K562 (cell line): ENCODE measurements around the gene RPS6KA6. TPM values are rescaled to one million over a fixed set of nuclear protein-coding genes. Genes with fewer than 3 reads are reported as not detected.

Source experiments
- ATAC-seq: fragments of 200-7000 bp; cut with Tn5 transposase; 3 replicates; pipeline ENCODE4 v1.9.1; 2020; ENCODE audit warnings: moderate library complexity
- BruUV-seq: library from RNA; stranded (reverse); fragments of 400-500 nt; replicated peaks from 2 replicates; lab custom pipeline; 2021; lab: Mats Ljungman, UMichigan
- CTCF ChIA-PET: fragments of 300-600 bp; formaldehyde crosslinking; extraction: SDS; loops from one replicate; lab custom pipeline; 2021; ENCODE audit warnings: low intra/inter-chr PET ratio; lab: Yijun Ruan, JAX
- POLR2A ChIA-PET: fragments of 300-600, 350-650 bp; sonication (Branson Sonifier 250); formaldehyde crosslinking; extraction: SDS; loops from one replicate; lab custom pipeline; 2021; ENCODE audit warnings: antibody characterized with exemption, inconsistent platforms; lab: Yijun Ruan, JAX
- DNase-seq, 4 experiments: peaks; one replicate each; pipeline versions ENCODE4 v3.0.0 to v3.0.0-alpha.2; 2011 to 2018; ENCODE audit warnings: low spot score in 3 of 4, mixed read lengths in 3 of 4; ENCODE audit errors: extremely low read depth in 1 of 4
- FAIRE-seq: peaks from 2 replicates; lab custom pipeline; 2011; peaks lifted over from hg19 to GRCh38; lab: Jason Lieb, UNC
- H2AFZ ChIP-seq: 2 replicates; pipeline ENCODE4 v1.6.0; 2011; ENCODE audit warnings: low read depth, low read length, control low read depth, inconsistent platforms
- H3K27ac ChIP-seq: fragments of 200-600 bp; 3 replicates; pipeline ENCODE4 v1.8.0; 2011; ENCODE audit warnings: low read depth, mild to moderate bottlenecking, control low read depth, inconsistent platforms, low read length, moderate library complexity, mixed read lengths; ENCODE audit errors: extremely low read depth
- H3K27me3 ChIP-seq, 2 experiments: fragments of 300-600 bp in 1 of 2; 2 replicates in 1 of 2; 3 replicates in 1 of 2; pipeline versions ENCODE4 v1.6.0 to v1.8.0; 2011; ENCODE audit warnings: inconsistent platforms in 2 of 2, low read length in 2 of 2, mild to moderate bottlenecking in 1 of 2, mixed read lengths in 1 of 2, moderate library complexity in 1 of 2; ENCODE audit not compliant: control insufficient read depth in 2 of 2, insufficient read depth in 2 of 2
- H3K36me3 ChIP-seq: fragments of 300-600 bp; 3 replicates; pipeline ENCODE4 v1.8.0; 2011; ENCODE audit warnings: mild to moderate bottlenecking, low read length, inconsistent platforms; ENCODE audit not compliant: control insufficient read depth, insufficient read depth
- H3K4me1 ChIP-seq, 2 experiments: fragments of 200-600 bp in 1 of 2; replicated peaks in 1 of 2; 2 replicates in 1 of 2; 3 replicates in 1 of 2; pipeline versions ENCODE4 v1.5.1 to v1.8.0; 2011; ENCODE audit warnings: inconsistent platforms in 2 of 2, low read length in 2 of 2, mild to moderate bottlenecking in 1 of 2, mixed read lengths in 1 of 2, moderate library complexity in 1 of 2; ENCODE audit not compliant: control insufficient read depth in 2 of 2, insufficient read depth in 2 of 2
- H3K4me2 ChIP-seq: 2 replicates; pipeline ENCODE4 v1.6.1; 2011; ENCODE audit warnings: low read length, control low read depth, inconsistent platforms, mixed read lengths; ENCODE audit not compliant: insufficient read depth
- H3K4me3 ChIP-seq: fragments of 200-600 bp; sonication (generic), shearing (Covaris generic); 2 replicates; pipeline ENCODE4 v1.5.1; 2016; ENCODE audit warnings: control low read depth, inconsistent platforms
- H3K79me2 ChIP-seq: fragments of 200-600 bp; 3 replicates; pipeline ENCODE4 v1.8.0; 2011; ENCODE audit warnings: low read length, inconsistent platforms; ENCODE audit not compliant: control insufficient read depth, insufficient read depth
- H3K9ac ChIP-seq, 2 experiments: 2 replicates each; pipeline versions ENCODE4 v1.6.0 to v1.6.1; 2011; ENCODE audit warnings: low read depth in 2 of 2, low read length in 2 of 2, control low read depth in 1 of 2, inconsistent platforms in 1 of 2, mild to moderate bottlenecking in 1 of 2, mixed read lengths in 1 of 2; ENCODE audit not compliant: insufficient read depth in 1 of 2
- H3K9me1 ChIP-seq: one replicate; pipeline ENCODE4 v1.6.0; 2011; ENCODE audit warnings: inconsistent platforms, mild to moderate bottlenecking, low read length, moderate library complexity; ENCODE audit not compliant: control insufficient read depth, insufficient read depth
- H3K9me3 ChIP-seq: replicated peaks from 2 replicates; pipeline ENCODE4 v1.5.1; 2011; ENCODE audit warnings: low read depth, low read length, inconsistent platforms; ENCODE audit not compliant: control insufficient read depth, insufficient read depth
- H4K20me1 ChIP-seq: replicated peaks from 2 replicates; pipeline ENCODE4 v1.6.1; 2011; ENCODE audit warnings: low read length, inconsistent platforms, mixed read lengths; ENCODE audit not compliant: control insufficient read depth, insufficient read depth
- SP2 ChIP-seq: IDR thresholded peaks from 2 replicates; pipeline ENCODE4 v1.6.1; 2011; ENCODE audit warnings: mild to moderate bottlenecking, low read depth, low read length, moderate library complexity; ENCODE audit not compliant: poor library complexity, severe bottlenecking; ENCODE audit errors: extremely low read depth
- in situ Hi-C: fragments of 300-500 bp; cut with MboI; formaldehyde crosslinking; loops from 4 replicates; pipeline ENCODE4 v1.15.0; 2018; ENCODE audit warnings: inconsistent platforms, mixed read lengths
- intact Hi-C: fragments of 100-400 bp; cut with micrococcal nuclease; formaldehyde crosslinking; loops from 2 replicates; pipeline ENCODE4 v1.14.2; 2022
- polyA plus RNA-seq, 8 experiments: library from polyadenylated mRNA; depleted of rRNA in 4 of 8; stranded (reverse) in 5 of 8; unstranded in 3 of 8; fragments of >200 nt; fragmentation: Nextera tagmentation in 2 of 8; fragmentation: Illumina TruSeq in 1 of 8; extraction: Ambion mirVana in 2 of 8; extraction: Trizol in 1 of 8; gene quantifications; 2 replicates each; pipeline versions ENCODE4 v1.2.1 to v1.2.3, GENCODE V29; 2011 to 2014; ENCODE audit warnings: inconsistent platforms in 1 of 8, missing spikeins in 1 of 8
- total RNA-seq, 7 experiments: library from RNA; depleted of rRNA in 6 of 7; stranded (reverse); fragments of >200 nt in 6 of 7; fragmentation: Illumina TruSeq in 2 of 7; extraction: Trizol in 2 of 7; gene quantifications; 2 replicates each; pipeline versions ENCODE4 v1.2.1 to v1.2.3, GENCODE V29; 2011 to 2021; ENCODE audit warnings: low replicate concordance in 1 of 7
- TF ChIP-seq, protein P1 (sequence below): fragments of 250-450 bp; sonication (Bioruptor Pico); IDR thresholded peaks from 2 replicates; pipeline ENCODE4 v1.5.0; 2020; ENCODE audit warnings: mild to moderate bottlenecking, borderline replicate concordance
- TF ChIP-seq, protein P2 (sequence below): sonication (generic); formaldehyde crosslinking; IDR thresholded peaks from 2 replicates; pipeline ENCODE4 v1.8.0; 2022; ENCODE audit warnings: mild to moderate bottlenecking, missing genetic modification reagents
- TF ChIP-seq, protein P3 (sequence below): sonication (generic); formaldehyde crosslinking; IDR thresholded peaks from 2 replicates; pipeline ENCODE4 v1.8.1; 2023; ENCODE audit warnings: missing genetic modification reagents, mild to moderate bottlenecking, borderline replicate concordance
- TF ChIP-seq, protein P4 (sequence below): fragments of 250-450 bp; sonication (Bioruptor Pico); IDR thresholded peaks from 2 replicates; pipeline ENCODE4 v1.4.0; 2020; ENCODE audit warnings: borderline replicate concordance
- TF ChIP-seq, protein P5 (sequence below): fragments of 450-650 bp; IDR thresholded peaks from 2 replicates; pipeline ENCODE4 v1.6.1; 2017; ENCODE audit warnings: mild to moderate bottlenecking, moderate library complexity

RPS6KA6 gene
- total and polyA plus RNA-seq, 9 of the 15 experiments (the other 6 are each of a cell fraction or from before 2014, with no cell fraction given) = 0.11 TPM; not detected in 8

DNA sequence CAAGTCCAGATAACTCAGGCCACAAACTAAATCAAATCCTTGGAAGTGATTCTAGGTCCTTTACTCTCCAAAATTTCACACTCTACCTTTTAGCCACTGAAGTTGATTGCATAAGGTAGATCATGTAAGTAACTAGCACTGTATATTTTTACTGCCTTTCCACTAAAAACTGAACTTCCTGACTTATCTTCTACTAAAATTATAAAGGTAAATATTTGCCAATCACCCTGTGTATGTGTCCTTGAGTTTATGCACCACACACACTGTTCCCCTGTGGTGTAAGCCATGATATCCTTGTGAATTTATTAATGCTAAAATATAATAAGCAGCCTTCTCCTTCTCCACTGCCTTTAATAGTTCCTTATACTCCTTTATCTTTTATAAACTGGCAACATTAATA is 25.6 kb downstream of the RPS6KA6 start:
- ATAC-seq = no peak
- CTCF ChIA-PET = no interaction called here
- intact Hi-C loops = no loop called here
- BruUV-seq = no TSS peak
- Histone ChIP-seq H3K9ac (no peak overlapping the region), H2AFZ (no peak overlapping the region), H3K27me3 (no peaks in the 10 kb centered on the region), H3K4me2 (no peak overlapping the region), H4K20me1 (no peaks in the 10 kb centered on the region), H3K36me3 (no peaks in the 10 kb centered on the region), H3K9me3 (no peaks in the 10 kb centered on the region), H3K4me3 (no peak overlapping the region), H3K27ac (no peak overlapping the region), H3K9me1 (no peaks in the 10 kb centered on the region), H3K4me1 (no peaks in the 10 kb centered on the region), H3K79me2 (no peaks in the 10 kb centered on the region)
- DNase-seq = no peak
- in situ Hi-C loops = no loop called here
- no peak for FAIRE-seq
- POLR2A ChIA-PET = no interaction called here
- TF ChIP-seq, protein P1, sequence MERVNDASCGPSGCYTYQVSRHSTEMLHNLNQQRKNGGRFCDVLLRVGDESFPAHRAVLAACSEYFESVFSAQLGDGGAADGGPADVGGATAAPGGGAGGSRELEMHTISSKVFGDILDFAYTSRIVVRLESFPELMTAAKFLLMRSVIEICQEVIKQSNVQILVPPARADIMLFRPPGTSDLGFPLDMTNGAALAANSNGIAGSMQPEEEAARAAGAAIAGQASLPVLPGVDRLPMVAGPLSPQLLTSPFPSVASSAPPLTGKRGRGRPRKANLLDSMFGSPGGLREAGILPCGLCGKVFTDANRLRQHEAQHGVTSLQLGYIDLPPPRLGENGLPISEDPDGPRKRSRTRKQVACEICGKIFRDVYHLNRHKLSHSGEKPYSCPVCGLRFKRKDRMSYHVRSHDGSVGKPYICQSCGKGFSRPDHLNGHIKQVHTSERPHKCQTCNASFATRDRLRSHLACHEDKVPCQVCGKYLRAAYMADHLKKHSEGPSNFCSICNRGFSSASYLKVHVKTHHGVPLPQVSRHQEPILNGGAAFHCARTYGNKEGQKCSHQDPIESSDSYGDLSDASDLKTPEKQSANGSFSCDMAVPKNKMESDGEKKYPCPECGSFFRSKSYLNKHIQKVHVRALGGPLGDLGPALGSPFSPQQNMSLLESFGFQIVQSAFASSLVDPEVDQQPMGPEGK (CRISPR knock-in tag) = no peak
- TF ChIP-seq, protein P2, sequence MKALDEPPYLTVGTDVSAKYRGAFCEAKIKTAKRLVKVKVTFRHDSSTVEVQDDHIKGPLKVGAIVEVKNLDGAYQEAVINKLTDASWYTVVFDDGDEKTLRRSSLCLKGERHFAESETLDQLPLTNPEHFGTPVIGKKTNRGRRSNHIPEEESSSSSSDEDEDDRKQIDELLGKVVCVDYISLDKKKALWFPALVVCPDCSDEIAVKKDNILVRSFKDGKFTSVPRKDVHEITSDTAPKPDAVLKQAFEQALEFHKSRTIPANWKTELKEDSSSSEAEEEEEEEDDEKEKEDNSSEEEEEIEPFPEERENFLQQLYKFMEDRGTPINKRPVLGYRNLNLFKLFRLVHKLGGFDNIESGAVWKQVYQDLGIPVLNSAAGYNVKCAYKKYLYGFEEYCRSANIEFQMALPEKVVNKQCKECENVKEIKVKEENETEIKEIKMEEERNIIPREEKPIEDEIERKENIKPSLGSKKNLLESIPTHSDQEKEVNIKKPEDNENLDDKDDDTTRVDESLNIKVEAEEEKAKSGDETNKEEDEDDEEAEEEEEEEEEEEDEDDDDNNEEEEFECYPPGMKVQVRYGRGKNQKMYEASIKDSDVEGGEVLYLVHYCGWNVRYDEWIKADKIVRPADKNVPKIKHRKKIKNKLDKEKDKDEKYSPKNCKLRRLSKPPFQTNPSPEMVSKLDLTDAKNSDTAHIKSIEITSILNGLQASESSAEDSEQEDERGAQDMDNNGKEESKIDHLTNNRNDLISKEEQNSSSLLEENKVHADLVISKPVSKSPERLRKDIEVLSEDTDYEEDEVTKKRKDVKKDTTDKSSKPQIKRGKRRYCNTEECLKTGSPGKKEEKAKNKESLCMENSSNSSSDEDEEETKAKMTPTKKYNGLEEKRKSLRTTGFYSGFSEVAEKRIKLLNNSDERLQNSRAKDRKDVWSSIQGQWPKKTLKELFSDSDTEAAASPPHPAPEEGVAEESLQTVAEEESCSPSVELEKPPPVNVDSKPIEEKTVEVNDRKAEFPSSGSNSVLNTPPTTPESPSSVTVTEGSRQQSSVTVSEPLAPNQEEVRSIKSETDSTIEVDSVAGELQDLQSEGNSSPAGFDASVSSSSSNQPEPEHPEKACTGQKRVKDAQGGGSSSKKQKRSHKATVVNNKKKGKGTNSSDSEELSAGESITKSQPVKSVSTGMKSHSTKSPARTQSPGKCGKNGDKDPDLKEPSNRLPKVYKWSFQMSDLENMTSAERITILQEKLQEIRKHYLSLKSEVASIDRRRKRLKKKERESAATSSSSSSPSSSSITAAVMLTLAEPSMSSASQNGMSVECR (CRISPR knock-in tag) = no peak
- TF ChIP-seq, protein P3, sequence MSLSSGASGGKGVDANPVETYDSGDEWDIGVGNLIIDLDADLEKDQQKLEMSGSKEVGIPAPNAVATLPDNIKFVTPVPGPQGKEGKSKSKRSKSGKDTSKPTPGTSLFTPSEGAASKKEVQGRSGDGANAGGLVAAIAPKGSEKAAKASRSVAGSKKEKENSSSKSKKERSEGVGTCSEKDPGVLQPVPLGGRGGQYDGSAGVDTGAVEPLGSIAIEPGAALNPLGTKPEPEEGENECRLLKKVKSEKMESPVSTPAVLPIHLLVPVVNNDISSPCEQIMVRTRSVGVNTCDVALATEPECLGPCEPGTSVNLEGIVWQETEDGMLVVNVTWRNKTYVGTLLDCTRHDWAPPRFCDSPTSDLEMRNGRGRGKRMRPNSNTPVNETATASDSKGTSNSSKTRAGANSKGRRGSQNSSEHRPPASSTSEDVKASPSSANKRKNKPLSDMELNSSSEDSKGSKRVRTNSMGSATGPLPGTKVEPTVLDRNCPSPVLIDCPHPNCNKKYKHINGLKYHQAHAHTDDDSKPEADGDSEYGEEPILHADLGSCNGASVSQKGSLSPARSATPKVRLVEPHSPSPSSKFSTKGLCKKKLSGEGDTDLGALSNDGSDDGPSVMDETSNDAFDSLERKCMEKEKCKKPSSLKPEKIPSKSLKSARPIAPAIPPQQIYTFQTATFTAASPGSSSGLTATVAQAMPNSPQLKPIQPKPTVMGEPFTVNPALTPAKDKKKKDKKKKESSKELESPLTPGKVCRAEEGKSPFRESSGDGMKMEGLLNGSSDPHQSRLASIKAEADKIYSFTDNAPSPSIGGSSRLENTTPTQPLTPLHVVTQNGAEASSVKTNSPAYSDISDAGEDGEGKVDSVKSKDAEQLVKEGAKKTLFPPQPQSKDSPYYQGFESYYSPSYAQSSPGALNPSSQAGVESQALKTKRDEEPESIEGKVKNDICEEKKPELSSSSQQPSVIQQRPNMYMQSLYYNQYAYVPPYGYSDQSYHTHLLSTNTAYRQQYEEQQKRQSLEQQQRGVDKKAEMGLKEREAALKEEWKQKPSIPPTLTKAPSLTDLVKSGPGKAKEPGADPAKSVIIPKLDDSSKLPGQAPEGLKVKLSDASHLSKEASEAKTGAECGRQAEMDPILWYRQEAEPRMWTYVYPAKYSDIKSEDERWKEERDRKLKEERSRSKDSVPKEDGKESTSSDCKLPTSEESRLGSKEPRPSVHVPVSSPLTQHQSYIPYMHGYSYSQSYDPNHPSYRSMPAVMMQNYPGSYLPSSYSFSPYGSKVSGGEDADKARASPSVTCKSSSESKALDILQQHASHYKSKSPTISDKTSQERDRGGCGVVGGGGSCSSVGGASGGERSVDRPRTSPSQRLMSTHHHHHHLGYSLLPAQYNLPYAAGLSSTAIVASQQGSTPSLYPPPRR (CRISPR knock-in tag) = no peak
- TF ChIP-seq, protein P4, sequence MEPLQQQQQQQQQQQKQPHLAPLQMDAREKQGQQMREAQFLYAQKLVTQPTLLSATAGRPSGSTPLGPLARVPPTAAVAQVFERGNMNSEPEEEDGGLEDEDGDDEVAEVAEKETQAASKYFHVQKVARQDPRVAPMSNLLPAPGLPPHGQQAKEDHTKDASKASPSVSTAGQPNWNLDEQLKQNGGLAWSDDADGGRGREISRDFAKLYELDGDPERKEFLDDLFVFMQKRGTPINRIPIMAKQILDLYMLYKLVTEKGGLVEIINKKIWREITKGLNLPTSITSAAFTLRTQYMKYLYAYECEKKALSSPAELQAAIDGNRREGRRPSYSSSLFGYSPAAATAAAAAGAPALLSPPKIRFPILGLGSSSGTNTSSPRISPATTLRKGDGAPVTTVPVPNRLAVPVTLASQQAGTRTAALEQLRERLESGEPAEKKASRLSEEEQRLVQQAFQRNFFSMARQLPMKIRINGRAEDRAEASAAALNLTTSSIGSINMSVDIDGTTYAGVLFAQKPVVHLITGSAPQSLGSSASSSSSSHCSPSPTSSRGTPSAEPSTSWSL (CRISPR knock-in tag) = no peak
- TF ChIP-seq, protein P5, sequence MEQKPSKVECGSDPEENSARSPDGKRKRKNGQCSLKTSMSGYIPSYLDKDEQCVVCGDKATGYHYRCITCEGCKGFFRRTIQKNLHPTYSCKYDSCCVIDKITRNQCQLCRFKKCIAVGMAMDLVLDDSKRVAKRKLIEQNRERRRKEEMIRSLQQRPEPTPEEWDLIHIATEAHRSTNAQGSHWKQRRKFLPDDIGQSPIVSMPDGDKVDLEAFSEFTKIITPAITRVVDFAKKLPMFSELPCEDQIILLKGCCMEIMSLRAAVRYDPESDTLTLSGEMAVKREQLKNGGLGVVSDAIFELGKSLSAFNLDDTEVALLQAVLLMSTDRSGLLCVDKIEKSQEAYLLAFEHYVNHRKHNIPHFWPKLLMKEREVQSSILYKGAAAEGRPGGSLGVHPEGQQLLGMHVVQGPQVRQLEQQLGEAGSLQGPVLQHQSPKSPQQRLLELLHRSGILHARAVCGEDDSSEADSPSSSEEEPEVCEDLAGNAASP = no peak
- TF ChIP-seq SP2 = no peak
